Body of pancreas (tissue), 4 donors: ENCODE results near the gene SIPA1L2. TPM values are rescaled to one million over a fixed set of nuclear protein-coding genes. Genes with fewer than 3 reads are reported as not detected.

Source experiments
- ATAC-seq: fragments of 150-250 bp; one replicate; pipeline ENCODE4 v1.9.1; 2016
- DNase-seq, 4 donors: peaks; one replicate each; pipeline ENCODE4 v3.0.0-alpha.2; 2019
- H3K27ac ChIP-seq, 4 donors: fragments of 200-600 bp; sonication (generic); 1 replicate in 3 of 4; 2 replicates in 1 of 4; pipeline versions ENCODE4 v1.5.1 to v1.6.1; 2016 to 2019; ENCODE audit warnings: mild to moderate bottlenecking in 1 of 4, mixed read lengths in 1 of 4, moderate library complexity in 1 of 4
- H3K27me3 ChIP-seq, 2 donors: fragments of 200-600 bp; sonication (generic); one replicate each; pipeline ENCODE4 v1.6.0; 2016; ENCODE audit warnings: mild to moderate bottlenecking in 1 of 2
- H3K36me3 ChIP-seq, 2 donors: fragments of 200-600 bp; sonication (generic); replicated peaks in 1 of 2; 2 replicates each; pipeline ENCODE4 v1.5.1; 2016; ENCODE audit warnings: low read depth in 2 of 2; ENCODE audit not compliant: insufficient read depth in 1 of 2
- H3K4me1 ChIP-seq: fragments of 200-600 bp; sonication (generic); one replicate; pipeline ENCODE4 v1.6.0; 2016
- H3K4me3 ChIP-seq, 2 donors: fragments of 200-600 bp; sonication (generic); 1 replicate in 1 of 2; 2 replicates in 1 of 2; pipeline ENCODE4 v1.5.1; 2016 to 2019
- H3K9me3 ChIP-seq, 3 donors: fragments of 200-600 bp; sonication (generic); 1 replicate in 2 of 3; 2 replicates in 1 of 3; pipeline ENCODE4 v1.5.1; 2016
- CTCF ChIP-seq, 7 experiments: fragments of 450-650 bp in 4 of 7; fragments of 200-600 bp in 3 of 7; sonication (generic) in 3 of 7; IDR thresholded peaks; one replicate each; pipeline ENCODE4 v1.5.1; 2016 to 2019; ENCODE audit warnings: antibody characterized with exemption in 7 of 7
- POLR2A ChIP-seq, 3 donors: fragments of 450-650 bp; IDR thresholded peaks; one replicate each; pipeline ENCODE4 v1.6.1; 2016; ENCODE audit warnings: antibody characterized with exemption in 3 of 3, mild to moderate bottlenecking in 2 of 3
- WGBS, 2 donors: methylation state at CpG; one replicate each; pipeline ENCODE4 v1.1.5; 2017; 5-methylcytosine and 5-hydroxymethylcytosine counted together
- intact Hi-C: fragments of 100-400 bp; cut with DNase I; formaldehyde crosslinking; loops from one replicate; pipeline ENCODE4 v1.15.1; 2023
- total RNA-seq, 2 donors: library from RNA; depleted of rRNA; stranded (reverse); fragments of >200 nt; gene quantifications; one replicate each; pipeline ENCODE4 v1.1.0, GENCODE V29; 2016

SIPA1L2 gene
- total RNA-seq, 2 donors from 2014 or later = 5.6 to 8.6 TPM

GRCh38 chr1:232664844-232665777 lies 35.2 kb upstream of the SIPA1L2 start:
- WGBS, 2 donors = 77 to 78% methylated on average over 3 of the region's 3 CpGs
- peaks cover 7% of the 10 kb centered on the region for H3K4me1 ChIP-seq
- DNase-seq (no peak), ATAC-seq (no peak)
- intact Hi-C loops = no loop called here
- H3K4me3 ChIP-seq = no peak overlapping the region
- peak overlapping the region in 1 of 4 donors; percentile 32 for H3K27ac ChIP-seq
- no peaks in the 10 kb centered on the region for H3K27me3 ChIP-seq
- no peaks in the 10 kb centered on the region for H3K9me3 ChIP-seq
- TF ChIP-seq POLR2A (IDR thresholded peaks at IDR 0.05) (no peak), CTCF (IDR thresholded peaks at IDR 0.05) (no peak)
- H3K36me3 ChIP-seq = no peaks in the 10 kb centered on the region

- intact Hi-C loops = no loop called here
- ATAC-seq = no peak
- 59 to 62% methylated on average over 7 of the region's 7 CpGs for WGBS, 2 donors
Observed at GRCh38 chr1:232662910-232663309, 33.0 kb upstream of the SIPA1L2 start.

GRCh38 chr1:232658386-232658785 lies 28.5 kb upstream of the SIPA1L2 start:
- no peak overlapping the region for H3K27ac ChIP-seq
- no peaks in the 10 kb centered on the region for H3K27me3 ChIP-seq
- ATAC-seq = no peak
- peaks cover 7% of the 10 kb centered on the region for H3K4me1 ChIP-seq
- no peak overlapping the region for H3K4me3 ChIP-seq
- intact Hi-C loops = no loop called here
- no peak for TF ChIP-seq CTCF (IDR thresholded peaks at IDR 0.05)
- 67 to 69% methylated on average over 2 of the region's 2 CpGs for whole genome bisulfite sequencing, 2 donors
- H3K36me3 ChIP-seq = no peaks in the 10 kb centered on the region
- H3K9me3 ChIP-seq = no peaks in the 10 kb centered on the region
- no peak for DNase-seq

More at GRCh38 chr1:232662910-232663309, 33.0 kb upstream of the SIPA1L2 start:
- no peaks in the 10 kb centered on the region for H3K9me3 ChIP-seq
- H3K4me3 ChIP-seq = no peak overlapping the region
- no peak overlapping the region for H3K27ac ChIP-seq
- peaks cover 7% of the 10 kb centered on the region for H3K4me1 ChIP-seq
- H3K27me3 ChIP-seq = no peaks in the 10 kb centered on the region
- DNase-seq = peak in 1 of 4 donors; percentile 43
- H3K36me3 ChIP-seq = no peaks in the 10 kb centered on the region
- TF ChIP-seq CTCF (IDR thresholded peaks at IDR 0.05) (no peak), POLR2A (IDR thresholded peaks at IDR 0.05) (no peak)

GRCh38 chr1:232657426-232658005 lies 27.6 kb upstream of the SIPA1L2 start:
- intact Hi-C loops = no loop called here
- Histone ChIP-seq H3K4me1 (peaks cover 7% of the 10 kb centered on the region), H3K27ac (no peak overlapping the region), H3K27me3 (no peaks in the 10 kb centered on the region), H3K36me3 (no peaks in the 10 kb centered on the region), H3K9me3 (no peaks in the 10 kb centered on the region), H3K4me3 (no peak overlapping the region)
- no peak for TF ChIP-seq POLR2A (IDR thresholded peaks at IDR 0.05)
- TF ChIP-seq CTCF (IDR thresholded peaks at IDR 0.05) = no peak
- 79 to 90% methylated on average over 3 of the region's 3 CpGs for WGBS, 2 donors
- ATAC-seq = no peak
- no peak for DNase-seq
